Mesothelial cell of epicardium (in vitro differentiated cells): ENCODE data around the gene DPF1. TPM values are rescaled to one million over a fixed set of nuclear protein-coding genes. Genes with fewer than 3 reads are reported as not detected.

ENCODE experiments used
- DNase-seq, 2 experiments: peaks; one replicate each; pipeline ENCODE4 v3.0.0; 2021; ENCODE audit warnings: low spot score in 2 of 2; ENCODE audit not compliant: unreplicated experiment in 2 of 2
- H3K27ac Mint-ChIP-seq: 2 replicates; pipeline ENCODE4 v1.8.0; 2021; ENCODE audit warnings: mixed read lengths
- H3K27me3 Mint-ChIP-seq: 2 replicates; pipeline ENCODE4 v1.8.0; 2021; ENCODE audit warnings: low read depth, mixed read lengths
- H3K36me3 Mint-ChIP-seq: 2 replicates; pipeline ENCODE4 v1.8.0; 2021; ENCODE audit warnings: mixed read lengths
- H3K4me1 Mint-ChIP-seq: 2 replicates; pipeline ENCODE4 v1.8.0; 2021; ENCODE audit warnings: mixed read lengths
- H3K4me3 Mint-ChIP-seq: 2 replicates; pipeline ENCODE4 v1.8.0; 2021; ENCODE audit warnings: mild to moderate bottlenecking, moderate library complexity, mixed read lengths
- H3K9me3 Mint-ChIP-seq: 2 replicates; pipeline ENCODE4 v1.8.0; 2021; ENCODE audit warnings: mixed read lengths
- total RNA-seq: library from RNA; stranded (reverse); gene quantifications from 3 replicates; pipeline ENCODE4 v1.2.1, GENCODE V29; 2021
- TF ChIP-seq, protein P1 (sequence below): fragments of 200-600 bp; sonication (generic); IDR thresholded peaks from one replicate; pipeline ENCODE4 v1.5.0; 2021; ENCODE audit warnings: antibody characterized with exemption; ENCODE audit not compliant: unreplicated experiment

The DPF1 gene
- total RNA-seq, 1 donor from 2014 or later = 3.9 TPM

DNA sequence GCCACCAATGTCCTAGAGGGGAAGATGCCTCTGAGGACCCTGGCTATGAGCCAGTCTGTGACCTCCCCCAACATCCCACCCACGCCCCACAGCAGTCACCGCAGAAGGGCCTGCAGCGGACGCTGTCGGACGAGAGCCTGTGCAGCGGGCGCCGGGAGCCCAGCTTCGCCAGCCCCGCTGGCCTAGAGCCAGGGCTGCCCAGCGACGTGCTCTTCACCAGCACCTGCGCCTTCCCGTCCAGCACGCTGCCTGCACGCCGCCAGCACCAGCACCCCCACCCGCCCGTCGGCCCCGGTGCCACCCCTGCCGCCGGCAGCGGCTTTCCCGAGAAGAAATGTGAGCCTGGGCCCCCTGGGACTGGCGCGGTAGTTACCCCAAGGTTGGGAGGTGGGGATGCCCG lies 30.6 kb downstream of the DPF1 start:
- no peak overlapping the region for H3K4me3 Mint-ChIP-seq
- no peak for DNase-seq
- H3K9me3 Mint-ChIP-seq = no peaks in the 10 kb centered on the region
- peaks cover 18% of the 10 kb centered on the region for H3K36me3 Mint-ChIP-seq
- H3K27me3 Mint-ChIP-seq = no peaks in the 10 kb centered on the region
- TF ChIP-seq, protein P1, sequence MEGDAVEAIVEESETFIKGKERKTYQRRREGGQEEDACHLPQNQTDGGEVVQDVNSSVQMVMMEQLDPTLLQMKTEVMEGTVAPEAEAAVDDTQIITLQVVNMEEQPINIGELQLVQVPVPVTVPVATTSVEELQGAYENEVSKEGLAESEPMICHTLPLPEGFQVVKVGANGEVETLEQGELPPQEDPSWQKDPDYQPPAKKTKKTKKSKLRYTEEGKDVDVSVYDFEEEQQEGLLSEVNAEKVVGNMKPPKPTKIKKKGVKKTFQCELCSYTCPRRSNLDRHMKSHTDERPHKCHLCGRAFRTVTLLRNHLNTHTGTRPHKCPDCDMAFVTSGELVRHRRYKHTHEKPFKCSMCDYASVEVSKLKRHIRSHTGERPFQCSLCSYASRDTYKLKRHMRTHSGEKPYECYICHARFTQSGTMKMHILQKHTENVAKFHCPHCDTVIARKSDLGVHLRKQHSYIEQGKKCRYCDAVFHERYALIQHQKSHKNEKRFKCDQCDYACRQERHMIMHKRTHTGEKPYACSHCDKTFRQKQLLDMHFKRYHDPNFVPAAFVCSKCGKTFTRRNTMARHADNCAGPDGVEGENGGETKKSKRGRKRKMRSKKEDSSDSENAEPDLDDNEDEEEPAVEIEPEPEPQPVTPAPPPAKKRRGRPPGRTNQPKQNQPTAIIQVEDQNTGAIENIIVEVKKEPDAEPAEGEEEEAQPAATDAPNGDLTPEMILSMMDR = no peak
- H3K4me1 Mint-ChIP-seq = no peaks in the 10 kb centered on the region
- H3K27ac Mint-ChIP-seq = no peak overlapping the region

DNA sequence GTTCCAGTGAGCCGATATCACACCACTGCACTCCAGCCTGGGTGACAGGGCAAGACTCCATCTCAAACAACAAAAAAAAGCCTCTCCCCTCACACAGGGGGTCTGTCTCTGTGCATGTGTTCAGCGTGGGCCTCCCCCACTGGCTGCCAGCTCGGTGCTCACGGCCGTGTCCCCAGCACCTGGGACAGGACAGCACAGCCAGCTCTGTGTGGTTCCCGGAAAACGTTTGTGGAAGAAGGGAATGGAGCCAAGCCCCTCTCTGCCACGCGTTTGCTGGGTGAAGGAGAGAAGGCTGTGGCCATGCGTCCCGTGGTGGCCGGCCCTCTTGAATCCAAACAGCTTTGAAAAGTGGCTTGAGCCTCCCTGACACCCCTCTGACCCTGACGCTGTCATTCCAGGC lies 32.3 kb downstream of the DPF1 start:
- no peak overlapping the region for H3K4me3 Mint-ChIP-seq
- no peaks in the 10 kb centered on the region for H3K4me1 Mint-ChIP-seq
- no peaks in the 10 kb centered on the region for H3K27me3 Mint-ChIP-seq
- no peaks in the 10 kb centered on the region for H3K9me3 Mint-ChIP-seq
- TF ChIP-seq, protein P1 = no peak
- DNase-seq = no peak
- no peak overlapping the region for H3K27ac Mint-ChIP-seq
- H3K36me3 Mint-ChIP-seq = peaks cover 18% of the 10 kb centered on the region

DNA sequence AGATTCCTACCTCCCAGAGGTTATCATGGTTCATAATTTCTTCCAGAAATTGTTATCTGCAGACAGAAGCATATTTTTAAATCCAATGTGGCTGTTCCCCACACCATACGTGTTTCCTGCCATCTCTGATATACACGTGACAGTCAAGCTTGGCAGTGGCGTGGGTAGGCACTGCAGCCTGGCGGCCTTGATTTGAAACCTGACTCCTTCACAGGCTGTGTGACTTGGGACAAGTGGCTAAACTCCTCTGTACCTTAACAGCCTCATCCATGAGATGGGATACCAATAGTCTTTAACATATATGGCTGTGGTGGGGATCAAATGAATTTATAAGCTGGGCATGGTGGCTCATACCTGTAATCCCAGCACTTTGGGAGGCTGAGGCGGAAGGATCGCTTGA lies 33.2 kb downstream of the DPF1 start:
- no peak overlapping the region for H3K4me3 Mint-ChIP-seq
- H3K36me3 Mint-ChIP-seq = peaks cover 14% of the 10 kb centered on the region
- no peak overlapping the region for H3K27ac Mint-ChIP-seq
- no peaks in the 10 kb centered on the region for H3K27me3 Mint-ChIP-seq
- H3K9me3 Mint-ChIP-seq = no peaks in the 10 kb centered on the region
- TF ChIP-seq, protein P1 = no peak
- DNase-seq = no peak
- H3K4me1 Mint-ChIP-seq = no peaks in the 10 kb centered on the region

DNA sequence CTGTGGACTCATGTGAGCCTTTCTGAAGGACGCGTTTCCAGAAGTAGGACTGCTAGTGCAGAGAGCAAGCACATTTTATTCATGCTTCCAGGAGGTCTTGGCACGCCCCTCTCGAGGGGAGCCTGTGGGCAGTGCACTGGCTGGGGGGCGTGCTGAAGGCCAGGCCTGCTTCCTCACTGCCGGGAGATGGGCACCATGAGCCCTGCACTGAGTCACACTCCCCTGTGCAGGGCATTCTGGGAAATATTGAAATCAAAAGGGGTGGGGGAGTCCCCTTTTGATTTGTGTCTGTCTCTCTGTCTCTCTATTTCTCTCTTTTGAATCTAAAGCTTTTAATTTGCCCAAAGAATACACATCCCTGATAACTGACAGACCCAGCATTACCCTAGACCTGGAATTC lies 34.0 kb downstream of the DPF1 start:
- Mint-ChIP-seq H3K4me1 (no peaks in the 10 kb centered on the region), H3K4me3 (no peak overlapping the region), H3K27ac (peak overlapping the region; percentile 45), H3K36me3 (peaks cover 10% of the 10 kb centered on the region), H3K9me3 (no peaks in the 10 kb centered on the region), H3K27me3 (no peaks in the 10 kb centered on the region)
- no peak for DNase-seq
- TF ChIP-seq, protein P1 = no peak

DNA sequence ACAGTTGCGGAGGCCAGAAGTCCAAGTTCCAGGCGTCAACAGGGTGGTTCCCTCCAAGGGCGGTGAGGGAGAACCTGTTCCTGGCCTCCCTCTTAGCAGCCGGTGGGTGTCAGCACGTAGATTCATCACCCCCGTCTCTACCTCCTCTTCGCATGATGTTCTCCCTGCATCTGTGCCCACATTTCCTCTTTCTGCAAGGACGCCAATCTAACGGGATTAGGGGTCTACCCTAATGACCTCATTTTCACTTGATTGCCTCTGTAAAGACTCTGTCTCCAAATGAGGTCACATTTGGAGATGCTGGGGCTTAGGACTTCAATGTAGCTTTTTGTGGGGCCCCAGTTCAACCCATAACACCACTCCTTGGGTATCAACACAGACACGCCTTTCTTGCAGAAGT lies 38.5 kb downstream of the DPF1 start:
- TF ChIP-seq, protein P1 = no peak
- Mint-ChIP-seq H3K4me3 (no peak overlapping the region), H3K4me1 (peaks cover 18% of the 10 kb centered on the region), H3K27me3 (no peaks in the 10 kb centered on the region), H3K9me3 (peaks cover 6% of the 10 kb centered on the region), H3K36me3 (peaks cover 17% of the 10 kb centered on the region), H3K27ac (no peak overlapping the region)
- no peak for DNase-seq

DNA sequence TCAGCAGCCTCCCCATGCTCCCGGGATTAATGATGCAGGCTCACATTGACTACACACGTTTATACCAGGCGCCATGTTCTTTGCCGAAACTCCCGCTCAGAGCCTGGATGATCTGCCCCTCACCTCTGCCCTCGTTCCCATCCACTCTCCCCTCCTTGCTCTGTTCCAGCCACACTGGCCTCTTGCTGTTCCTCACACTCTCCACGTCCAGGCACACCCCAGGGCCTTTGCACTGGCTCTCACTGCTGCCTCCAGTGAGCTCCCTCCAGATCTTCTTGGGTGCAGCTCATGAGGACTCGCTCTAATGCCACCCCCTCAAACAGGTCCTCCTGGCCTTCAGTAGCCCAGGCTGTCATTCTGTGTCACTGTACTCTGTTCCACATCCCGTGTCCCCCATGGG lies 39.2 kb downstream of the DPF1 start:
- Mint-ChIP-seq H3K36me3 (peaks cover 17% of the 10 kb centered on the region), H3K9me3 (peaks cover 6% of the 10 kb centered on the region), H3K4me3 (no peak overlapping the region), H3K27ac (no peak overlapping the region), H3K4me1 (peaks cover 18% of the 10 kb centered on the region), H3K27me3 (no peaks in the 10 kb centered on the region)
- no peak for DNase-seq
- TF ChIP-seq, protein P1 = no peak
